NCI-H345 treated with DMSO at 0.1 percent for 48 hours (cell line): ENCODE data around the gene ADAT2.
"Not testable (repeated sequence)": the region's sequence is repeated elsewhere in the genome, so short reads cannot be mapped to it uniquely, and the experiment has no call there.

Experiments
- DNase-seq: peaks from one replicate; lab custom pipeline; 2025; ENCODE audit not compliant: unreplicated experiment; lab: John Stamatoyannopoulos, UW

Gene ADAT2

DNA sequence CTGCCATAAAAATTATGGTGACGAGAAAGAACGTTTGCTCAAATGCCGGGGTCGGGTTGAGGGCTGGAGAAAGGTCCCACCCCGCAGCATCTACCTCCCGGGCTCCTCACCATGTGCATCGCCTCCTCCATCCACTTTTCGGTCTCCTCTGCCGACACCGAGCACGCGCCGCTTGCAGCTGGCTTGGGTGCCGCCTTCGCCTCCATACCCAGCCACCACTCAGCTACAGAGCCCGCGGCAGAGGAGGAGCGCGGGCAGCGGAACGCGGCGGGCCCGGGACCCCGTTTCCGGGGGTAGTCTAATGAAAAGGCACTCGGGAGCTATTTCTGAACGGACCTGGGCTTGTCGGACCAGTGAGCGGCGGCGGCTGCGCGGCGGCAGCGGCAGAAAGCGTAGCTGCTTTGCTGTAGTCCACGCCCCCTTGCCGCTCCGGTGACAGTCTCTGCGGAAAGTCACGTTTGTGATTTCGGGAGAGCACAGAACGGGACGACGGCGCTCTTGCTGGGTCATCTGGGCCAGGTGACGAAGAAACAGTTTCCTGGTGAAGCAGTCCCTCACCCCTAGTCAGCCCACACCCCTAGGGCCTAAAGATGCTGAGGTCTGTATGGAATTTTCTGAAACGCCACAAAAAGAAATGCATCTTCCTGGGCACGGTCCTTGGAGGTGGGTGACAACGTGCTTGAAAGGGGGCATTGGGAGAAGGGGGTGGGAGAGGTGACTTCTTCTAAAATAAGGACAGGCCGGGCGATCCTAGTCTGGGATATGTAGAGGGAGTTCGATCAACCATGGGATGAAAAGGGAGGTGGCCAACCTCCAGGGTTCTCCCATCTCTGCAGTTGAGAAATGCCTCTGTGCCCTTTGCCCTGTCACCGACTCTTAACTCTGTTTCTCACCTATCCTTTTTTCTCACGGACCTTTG is at the start of gene ADAT2, which contains the start of gene PEX3:
Gene ADAT2 (minus strand): TSS at position 243 of the 919 bp plus-strand sequence. CDS start 37 bp downstream, at position 206.
Gene PEX3 (plus strand): TSS at position 353 of the 919 bp plus-strand sequence. CDS start 238 bp downstream, at position 591.
- DNase-seq: peak; percentile 85

DNA sequence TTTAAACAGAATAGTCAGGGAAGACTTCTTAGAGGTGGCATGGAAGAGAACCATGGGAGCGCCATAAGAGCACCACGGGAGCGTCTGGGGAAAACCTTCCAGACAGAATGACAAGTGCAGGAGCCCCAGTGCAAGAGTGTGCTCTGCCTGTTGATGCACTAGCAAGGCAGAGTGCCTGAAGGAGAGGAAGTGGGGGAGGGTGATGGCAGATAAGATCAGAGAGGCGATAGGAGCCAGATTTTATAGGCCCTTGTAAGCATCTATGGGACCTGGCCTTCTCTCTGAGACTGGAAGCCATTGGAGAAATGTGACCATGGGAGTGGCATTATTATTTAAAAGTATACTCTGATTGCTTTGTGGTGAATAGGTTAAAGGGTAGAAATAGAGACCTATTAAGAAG is 47.9 kb upstream of the ADAT2 start:
- no peak for DNase-seq

DNA sequence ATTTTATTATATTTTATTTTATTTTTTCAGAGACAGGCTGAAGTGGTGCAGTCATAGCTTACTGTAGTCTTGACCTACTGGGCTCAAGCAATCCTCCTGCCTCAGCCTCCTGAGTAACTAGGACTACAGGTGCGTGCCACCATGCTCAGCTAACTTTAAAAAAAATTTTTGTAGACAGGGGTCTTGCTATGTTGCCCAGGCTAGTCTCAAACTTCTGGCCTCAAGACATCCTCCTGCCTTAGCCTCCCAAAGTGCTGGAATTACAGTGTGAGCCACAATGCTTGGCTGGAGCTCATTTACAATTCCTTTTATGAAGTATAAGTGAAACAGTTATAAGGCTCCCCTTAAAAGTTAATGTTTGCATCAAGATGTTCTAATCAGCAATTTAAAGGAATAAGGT is 46.5 kb upstream of the ADAT2 start:
- DNase-seq: no peak

DNA sequence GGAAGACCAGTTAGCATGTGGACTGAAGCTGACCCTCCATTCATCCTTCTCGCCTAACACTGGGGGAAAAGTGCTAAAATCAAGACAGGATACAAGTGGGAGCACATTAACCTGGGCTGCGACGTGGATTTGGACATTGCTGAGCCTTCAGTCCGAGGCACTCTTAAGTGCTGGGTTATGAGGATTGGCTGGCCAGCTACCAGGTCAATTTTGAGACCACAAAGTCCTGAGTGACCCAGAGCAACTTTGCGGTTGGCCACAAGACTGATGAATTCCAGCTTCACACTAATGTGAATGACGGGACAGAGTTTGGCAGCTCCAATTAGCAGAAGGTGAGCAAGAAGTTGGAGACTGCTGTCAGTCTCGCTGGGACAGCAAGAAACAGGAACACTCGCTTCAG is 40.3 kb upstream of the ADAT2 start:
- no peak for DNase-seq

DNA sequence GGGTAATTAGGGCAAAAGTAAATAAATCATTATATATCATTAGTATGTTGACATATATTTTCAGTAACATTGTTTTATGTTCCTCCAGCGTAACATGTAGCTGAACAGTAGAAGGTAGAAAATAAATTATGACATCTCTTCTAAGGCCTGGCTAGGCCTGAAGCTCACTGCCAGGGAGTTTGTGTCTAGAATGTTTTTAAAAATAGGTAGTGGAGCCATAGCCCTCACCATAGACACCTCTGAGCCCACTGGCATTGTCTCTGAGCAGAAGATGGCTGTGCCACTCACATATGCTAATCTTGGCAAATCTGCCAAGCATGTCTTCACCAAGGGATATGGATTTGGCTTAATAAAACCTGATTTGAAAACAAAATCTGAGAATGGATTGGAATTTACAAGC is 39.7 kb upstream of the ADAT2 start:
- no peak for DNase-seq

DNA sequence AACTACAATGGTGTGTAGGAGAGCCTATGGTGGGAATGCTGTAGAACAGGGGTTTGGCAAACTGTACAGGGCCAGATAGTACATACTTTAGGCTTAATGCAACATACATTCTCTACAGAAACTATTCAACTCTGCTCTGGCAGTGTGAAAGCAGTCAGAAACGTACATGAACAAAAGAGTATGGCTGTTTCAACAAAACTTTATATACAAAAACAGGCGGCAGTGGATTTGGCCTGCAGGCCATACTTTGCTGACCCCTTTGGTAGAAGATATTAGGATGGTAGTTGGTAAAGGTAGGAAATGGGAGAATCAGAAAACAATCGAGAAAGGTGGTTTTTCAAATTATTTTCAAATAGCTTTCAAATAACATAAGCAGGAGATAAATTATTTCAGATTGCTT is 36.3 kb upstream of the ADAT2 start:
- no peak for DNase-seq

DNA sequence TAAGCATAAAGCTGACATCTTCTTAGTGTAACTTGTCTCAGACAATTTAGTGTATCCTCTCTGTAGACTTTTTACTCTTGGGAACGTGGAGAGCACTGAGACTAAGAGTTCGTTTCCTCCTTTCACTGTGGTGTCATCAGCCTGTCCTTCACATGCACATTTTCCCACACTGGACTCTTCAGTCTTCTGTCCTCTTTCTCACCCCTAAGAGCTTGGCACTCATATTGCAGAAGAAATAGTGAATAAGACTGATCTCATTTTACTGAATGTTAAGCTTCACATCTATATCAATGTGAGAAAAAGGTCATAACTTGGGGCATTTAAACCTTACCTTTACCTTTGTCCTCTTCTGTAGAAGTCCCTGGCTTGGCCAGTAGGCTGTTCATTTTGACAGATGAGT is 35.5 kb upstream of the ADAT2 start:
- no peak for DNase-seq

DNA sequence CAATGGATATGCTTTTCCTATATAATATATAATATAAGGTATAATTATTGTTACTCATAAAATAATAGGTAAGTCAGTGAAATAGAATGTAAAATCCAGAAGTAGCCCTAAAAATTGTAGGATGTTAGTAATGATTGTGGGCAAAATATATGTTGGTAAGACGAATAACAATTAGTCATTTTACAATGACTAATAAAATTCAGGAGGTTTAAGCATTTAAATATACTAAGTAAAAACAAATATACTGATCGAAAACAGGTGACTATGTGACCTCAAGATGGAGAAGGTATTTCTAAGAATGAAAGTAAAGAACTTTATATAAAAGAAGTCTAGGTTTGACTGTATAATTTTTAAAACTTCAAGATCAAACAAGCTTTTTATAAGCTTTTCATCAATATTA is 32.1 kb upstream of the ADAT2 start:
- no peak for DNase-seq

DNA sequence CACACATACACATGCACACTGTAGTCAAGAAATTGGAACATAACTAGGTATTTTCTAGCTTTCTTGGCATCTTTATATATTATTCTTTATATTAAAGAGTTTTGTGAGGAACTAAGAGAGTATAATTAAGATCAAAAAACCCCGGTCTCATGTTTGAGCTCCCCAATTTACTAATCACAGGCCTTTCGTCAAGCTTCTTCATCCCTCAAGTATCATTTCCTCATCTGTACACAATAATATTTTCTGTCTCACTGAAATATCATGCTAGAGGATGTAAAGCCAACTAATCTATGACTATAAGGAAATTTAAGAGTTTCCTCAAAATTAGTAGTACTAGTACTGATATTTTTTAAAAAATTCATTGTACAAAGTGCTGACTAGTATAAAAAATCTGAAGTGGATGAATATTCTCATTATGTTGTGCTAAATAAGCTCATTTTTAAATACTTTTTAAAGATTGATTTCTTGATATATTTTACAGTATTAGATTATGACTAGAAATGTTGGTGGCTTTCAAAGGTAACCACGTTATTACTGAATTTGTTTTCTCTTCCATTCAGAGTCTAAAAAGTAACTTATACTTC is 28.1 kb upstream of the ADAT2 start:
- DNase-seq: no peak

DNA sequence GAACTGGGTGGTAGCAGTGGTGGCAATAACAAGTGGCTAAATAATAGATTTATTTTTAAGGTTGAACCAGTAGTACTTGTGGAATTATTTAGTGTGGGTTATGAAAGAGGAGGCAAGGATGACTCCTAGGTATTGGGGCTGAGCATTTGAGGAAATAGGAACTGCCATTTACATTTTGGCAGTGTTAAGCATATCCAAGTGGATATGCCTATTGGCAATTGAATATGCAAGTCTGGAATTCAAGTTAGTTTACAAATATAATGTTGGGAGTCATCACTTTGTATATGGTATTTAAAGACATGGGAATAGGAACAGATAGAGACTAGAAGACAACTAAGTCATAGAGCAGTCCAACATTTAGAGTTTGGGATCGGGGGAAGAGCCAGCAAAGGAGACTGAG is 26.1 kb upstream of the ADAT2 start:
- DNase-seq: no peak

DNA sequence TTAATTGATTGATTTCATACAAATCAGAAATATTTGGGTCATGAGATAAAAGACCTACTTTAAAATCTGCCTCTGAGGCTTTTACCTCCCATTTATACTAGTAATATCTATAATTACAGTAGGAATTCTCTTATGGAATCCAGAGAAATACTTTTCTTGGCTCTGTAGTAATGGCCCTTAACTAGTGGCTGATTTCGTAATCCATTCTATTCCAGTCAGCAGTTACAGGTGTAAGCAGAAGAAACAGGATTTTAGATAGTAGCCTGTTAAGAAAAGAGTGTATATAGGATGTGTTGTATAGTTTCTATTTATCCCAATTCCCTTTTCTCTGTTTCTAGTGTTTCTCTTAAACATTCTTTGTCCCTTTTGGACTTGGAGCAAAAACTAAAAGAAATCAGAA is 21.3 kb upstream of the ADAT2 start:
- DNase-seq: no peak

DNA sequence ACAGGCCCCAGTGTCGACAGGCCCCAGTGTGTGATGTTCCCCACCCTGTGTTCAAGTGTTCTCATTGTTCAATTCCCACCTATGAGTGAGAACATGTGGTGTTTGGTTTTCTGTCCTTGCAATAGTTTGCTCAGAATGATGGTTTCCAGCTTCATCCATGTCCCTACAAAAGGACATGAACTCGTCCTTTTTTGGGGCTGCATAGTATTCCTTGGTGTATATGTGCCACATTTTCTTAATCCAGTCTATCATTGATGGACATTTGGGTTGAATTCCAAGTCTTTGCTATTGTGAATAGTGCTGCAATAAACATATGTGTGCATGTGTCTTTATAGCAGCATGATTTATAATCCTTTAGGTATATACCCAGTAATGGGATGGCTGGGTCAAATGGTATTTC is 18.3 kb upstream of the ADAT2 start:
- DNase-seq: not testable (repeated sequence)

DNA sequence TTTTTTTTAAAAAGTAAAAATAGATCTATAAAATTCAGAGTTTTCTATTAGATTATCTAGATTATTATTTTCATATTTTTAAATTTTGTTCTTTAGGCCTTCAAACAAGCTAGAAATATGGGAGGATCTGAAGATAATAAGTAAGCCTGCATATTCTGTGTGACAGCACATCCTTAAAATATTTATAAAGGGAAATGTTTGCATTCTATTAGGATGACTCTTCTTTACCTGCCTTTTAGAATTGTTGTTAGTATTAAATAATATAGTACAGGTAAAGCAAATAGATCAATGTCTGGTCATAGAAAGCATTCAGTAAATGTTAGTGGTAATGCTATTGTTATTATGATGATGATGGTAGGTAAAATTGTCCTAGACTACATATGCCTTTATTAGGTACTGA is 17.5 kb upstream of the ADAT2 start:
- DNase-seq: no peak

DNA sequence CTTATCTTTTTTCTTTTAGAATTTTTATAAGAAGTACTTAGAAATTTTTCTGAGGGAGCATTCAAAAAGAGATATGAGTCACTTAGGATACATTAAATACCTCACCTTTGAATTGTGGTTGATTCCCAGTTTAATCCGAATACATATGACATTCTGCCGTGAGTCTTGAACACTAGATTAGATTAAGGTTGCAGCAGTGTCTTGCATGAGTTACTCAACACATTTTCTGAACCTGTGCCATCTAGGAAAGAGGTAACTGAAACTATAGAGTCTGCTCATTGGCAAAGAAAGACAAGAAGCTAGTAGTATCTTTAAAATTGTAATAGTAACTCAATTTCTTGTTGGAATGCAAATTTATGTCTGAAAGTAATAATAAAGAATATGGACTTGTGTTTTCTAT is 15.1 kb upstream of the ADAT2 start:
- no peak for DNase-seq

DNA sequence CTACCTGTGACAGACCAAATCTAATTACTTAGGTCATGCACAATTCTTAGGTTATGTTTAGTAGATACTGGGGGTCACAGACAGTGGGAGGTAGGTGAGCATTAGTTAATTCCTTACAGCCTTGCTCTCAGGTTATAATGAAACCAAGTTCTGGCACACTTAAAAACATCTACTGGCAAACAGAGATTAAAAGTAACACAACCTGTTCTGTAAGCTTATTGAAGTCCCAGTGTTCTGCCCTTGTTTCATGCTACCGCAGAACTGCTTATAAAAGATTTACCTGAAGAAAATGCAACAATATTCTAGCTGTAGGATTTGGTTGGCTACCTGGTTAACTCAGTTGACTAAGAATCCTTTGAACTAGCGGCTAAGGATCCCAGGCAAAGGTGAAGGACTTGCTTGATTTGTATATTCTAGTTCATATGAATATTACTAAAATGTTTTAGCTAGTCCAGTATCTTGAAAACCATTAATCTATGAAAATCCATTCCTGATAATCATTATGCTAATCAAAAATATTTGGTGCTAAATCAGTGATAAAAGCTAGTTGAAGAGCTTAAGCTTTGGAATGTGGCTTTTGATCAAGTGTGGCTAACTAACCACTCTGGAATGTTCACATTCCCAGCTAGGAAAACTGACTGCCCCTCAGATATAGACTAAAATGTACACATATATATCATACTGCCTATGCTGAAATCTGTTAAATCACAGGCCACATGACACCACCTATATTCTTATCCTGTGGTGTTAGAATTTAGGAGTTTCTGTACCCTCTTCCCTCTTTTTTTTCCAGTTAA is 7.3 kb upstream of the ADAT2 start:
- DNase-seq: no peak

DNA sequence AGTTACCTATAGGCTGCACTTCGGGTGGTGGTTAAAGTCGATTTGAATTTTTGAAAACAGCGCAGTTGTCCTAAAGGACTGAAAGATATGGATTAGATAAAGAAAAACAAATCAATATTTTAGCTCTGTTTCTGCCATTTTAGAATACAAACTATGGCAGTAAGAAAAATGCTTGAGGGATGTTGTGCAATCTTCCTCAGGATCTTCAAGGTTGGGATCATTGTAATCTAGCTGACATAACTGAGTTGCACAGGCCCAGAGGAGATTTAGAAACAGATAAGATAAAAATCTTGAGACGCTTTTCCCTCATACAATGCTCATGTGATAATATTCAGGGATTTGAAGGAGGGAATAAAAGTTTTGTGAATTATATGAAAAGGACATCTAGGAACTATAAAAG is 1.0 kb upstream of the ADAT2 start:
- no peak for DNase-seq

DNA sequence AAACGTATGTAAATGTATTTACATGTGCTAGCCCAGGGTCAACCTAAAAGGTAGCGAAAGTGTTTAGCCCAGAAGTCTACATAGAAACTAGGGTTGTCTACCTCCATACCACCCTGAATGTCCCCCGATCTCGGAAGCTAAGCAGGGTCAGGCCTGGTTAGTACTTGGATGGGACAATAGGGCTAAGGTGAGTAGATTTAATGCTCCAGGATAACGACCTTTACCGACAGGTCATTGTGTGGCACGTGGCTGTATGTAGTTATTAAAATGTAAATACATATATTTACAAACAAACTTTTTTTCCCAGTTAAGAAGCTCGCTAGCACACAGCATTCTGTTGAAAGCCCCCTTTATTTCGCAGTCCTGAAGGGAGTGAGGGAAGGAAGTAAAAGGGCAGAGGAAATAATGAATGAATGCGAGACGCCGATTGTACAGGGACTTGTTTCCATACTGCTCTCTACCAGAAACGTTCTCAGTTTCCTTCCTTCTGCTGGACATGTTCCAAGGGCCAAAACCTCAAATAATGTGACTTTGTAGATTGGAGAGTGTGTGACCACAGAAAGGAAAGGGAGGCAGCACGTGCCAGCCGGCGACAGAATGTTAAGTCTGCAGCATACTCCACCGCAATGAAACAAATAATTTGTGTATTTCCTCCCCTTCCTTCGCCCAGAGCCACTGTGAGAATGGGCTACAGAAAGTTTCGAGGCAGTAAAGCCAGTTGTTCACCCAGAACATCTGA is 612 bp downstream of the ADAT2 start:
- DNase-seq: no peak

DNA sequence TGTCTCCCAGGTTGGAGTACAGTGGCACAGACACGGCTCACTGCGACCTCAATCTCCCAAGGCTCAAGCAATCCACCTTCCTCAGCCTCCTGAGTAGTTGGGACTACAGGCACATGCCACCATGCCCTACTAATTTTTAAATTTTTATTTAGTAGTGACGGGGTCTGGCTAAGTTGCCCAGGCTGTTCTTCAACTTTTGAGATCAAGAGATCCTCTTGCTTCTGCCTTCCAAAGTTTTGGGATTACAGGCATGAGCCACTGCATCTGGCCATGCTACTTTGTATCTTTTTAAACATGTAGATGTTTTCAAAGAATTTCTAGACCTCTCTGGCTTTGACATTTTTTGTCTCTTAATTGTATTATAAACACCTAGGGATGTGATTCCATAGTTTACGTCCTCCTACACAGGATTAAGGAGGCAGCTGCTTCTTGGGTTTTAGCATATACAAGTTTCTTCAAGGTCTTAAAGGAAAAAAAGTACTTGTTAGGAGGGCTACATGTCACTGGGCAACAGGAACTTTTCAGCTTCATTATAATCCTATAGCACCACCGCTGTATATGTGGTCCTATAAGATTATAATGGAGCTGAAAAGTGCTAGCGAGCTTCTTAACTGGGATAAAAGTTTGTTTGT is 1.3 kb downstream of the ADAT2 start:
- no peak for DNase-seq

DNA sequence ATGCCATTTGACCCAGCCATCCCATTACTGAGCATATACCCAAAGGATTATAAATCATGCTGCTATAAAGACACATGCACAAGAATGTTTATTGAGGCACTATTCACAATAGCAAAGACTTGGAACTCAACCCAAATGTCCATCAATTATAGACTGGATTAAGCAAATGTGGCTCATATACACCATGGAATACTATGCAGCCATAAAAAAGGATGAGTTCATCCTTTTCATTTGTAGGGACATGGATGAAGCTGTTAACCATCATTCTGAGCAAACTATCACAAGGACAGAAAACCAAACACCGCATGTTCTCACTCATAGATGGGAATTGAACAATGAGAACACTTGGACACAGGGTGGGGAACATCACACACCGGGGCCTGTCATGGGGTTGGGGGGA is 2.6 kb downstream of the ADAT2 start:
- not testable (repeated sequence) for DNase-seq

DNA sequence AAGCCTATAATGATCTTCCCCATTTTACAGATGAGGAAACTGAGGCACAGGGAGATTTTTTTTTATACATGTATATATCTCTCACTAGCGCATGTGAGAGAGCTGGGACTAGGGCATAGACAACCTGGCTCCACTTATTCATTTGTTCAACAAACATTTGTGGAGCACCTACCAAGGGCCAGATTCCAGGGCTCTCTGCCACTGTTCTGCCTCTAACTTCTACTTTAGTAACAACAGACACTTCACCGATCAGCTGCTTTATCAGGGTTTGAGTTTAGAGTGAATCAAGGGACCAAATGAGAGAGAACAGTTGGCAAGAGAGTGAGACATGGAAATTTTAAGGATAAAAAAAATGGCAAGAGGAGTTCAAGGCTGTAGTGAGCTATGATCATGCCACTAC is 7.4 kb downstream of the ADAT2 start:
- no peak for DNase-seq
